ENCODE measurements around the gene PSMA3.

PSMA3 gene

DNA sequence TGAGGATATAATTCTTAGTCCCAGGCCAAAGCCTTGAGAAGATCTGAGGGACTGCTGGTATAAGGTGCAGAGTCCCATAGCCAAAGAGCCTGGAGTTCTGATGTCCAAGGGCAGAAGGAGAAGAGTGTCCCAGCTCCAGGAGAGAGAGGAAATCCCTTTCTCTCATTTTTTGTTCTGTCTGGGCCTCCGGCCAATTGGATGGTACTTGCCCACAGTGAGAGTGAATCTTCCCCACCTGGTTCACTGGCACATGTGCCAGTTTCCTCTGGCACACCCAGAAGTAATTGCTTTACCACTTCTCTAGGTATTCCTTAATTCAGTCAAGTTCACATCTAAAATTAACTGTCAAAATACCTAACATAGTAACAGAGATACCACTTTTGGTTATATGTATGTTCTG, 69.1 kb downstream of the PSMA3 start:
- Histone ChIP-seq H3K79me2 (peaks cover 4% of the 10 kb centered on the region), H3K36me3 (ENCODE audit: control insufficient read depth, insufficient read depth, low read length) (no peaks in the 10 kb centered on the region), H3K4me2 (ENCODE audit: low read length) (no peak overlapping the region), H3K4me1 (no peaks in the 10 kb centered on the region), H3K27ac (no peak overlapping the region), H2AFZ (no peak overlapping the region), H3K9ac (no peak overlapping the region), H3K4me3 (ENCODE audit: low read depth, low read length) (no peak overlapping the region), H3K27me3 (ENCODE audit: control insufficient read depth, insufficient read depth, low read length) (no peaks in the 10 kb centered on the region), H3K9me3 (ENCODE audit: control insufficient read depth, low read length) (no peaks in the 10 kb centered on the region)
- TF ChIP-seq, protein P1, sequence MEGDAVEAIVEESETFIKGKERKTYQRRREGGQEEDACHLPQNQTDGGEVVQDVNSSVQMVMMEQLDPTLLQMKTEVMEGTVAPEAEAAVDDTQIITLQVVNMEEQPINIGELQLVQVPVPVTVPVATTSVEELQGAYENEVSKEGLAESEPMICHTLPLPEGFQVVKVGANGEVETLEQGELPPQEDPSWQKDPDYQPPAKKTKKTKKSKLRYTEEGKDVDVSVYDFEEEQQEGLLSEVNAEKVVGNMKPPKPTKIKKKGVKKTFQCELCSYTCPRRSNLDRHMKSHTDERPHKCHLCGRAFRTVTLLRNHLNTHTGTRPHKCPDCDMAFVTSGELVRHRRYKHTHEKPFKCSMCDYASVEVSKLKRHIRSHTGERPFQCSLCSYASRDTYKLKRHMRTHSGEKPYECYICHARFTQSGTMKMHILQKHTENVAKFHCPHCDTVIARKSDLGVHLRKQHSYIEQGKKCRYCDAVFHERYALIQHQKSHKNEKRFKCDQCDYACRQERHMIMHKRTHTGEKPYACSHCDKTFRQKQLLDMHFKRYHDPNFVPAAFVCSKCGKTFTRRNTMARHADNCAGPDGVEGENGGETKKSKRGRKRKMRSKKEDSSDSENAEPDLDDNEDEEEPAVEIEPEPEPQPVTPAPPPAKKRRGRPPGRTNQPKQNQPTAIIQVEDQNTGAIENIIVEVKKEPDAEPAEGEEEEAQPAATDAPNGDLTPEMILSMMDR (IDR thresholded peaks at IDR 0.05), result no peak

DNA sequence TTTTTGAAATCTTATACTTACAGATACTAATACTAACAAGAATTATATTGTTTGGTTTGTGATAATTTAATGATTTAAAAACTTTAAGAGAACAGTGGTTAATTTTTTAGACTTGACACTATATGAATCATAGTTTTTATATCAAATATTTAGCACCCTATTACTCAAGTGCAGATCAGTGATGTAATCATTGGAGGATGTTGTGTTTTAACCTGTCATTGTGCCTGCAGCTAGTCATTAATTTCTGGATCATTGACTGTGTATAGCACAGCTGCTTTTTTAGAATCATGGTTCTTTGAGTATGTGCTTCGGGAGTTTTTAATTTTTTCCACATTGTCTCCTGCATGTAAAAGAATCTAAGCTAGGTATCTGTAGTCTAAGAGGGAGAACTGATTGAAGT, 71.0 kb downstream of the PSMA3 start:
- Histone ChIP-seq H3K4me1 (no peaks in the 10 kb centered on the region), H3K27me3 (ENCODE audit: control insufficient read depth, insufficient read depth, low read length) (no peaks in the 10 kb centered on the region), H3K4me3 (ENCODE audit: low read depth, low read length) (no peak overlapping the region), H3K9me3 (ENCODE audit: control insufficient read depth, low read length) (no peaks in the 10 kb centered on the region), H3K79me2 (no peaks in the 10 kb centered on the region), H3K36me3 (ENCODE audit: control insufficient read depth, insufficient read depth, low read length) (no peaks in the 10 kb centered on the region), H2AFZ (no peak overlapping the region), H3K27ac (no peak overlapping the region), H3K4me2 (ENCODE audit: low read length) (no peak overlapping the region), H3K9ac (no peak overlapping the region)
- TF ChIP-seq, protein P1 (IDR thresholded peaks at IDR 0.05), result no peak
